Smooth muscle cell (in vitro differentiated cells): Measurements from ENCODE around the gene OPN1SW. TPM values are rescaled to one million over a fixed set of nuclear protein-coding genes. Genes with fewer than 3 reads are reported as not detected.

Experiments
- DNase-seq: peaks from one replicate; lab custom pipeline; 2025; ENCODE audit not compliant: unreplicated experiment; lab: John Stamatoyannopoulos, UW
- H2AFZ ChIP-seq: fragments of 200-600 bp; sonication (generic); 2 replicates; pipeline ENCODE4 v1.6.0; 2016; ENCODE audit warnings: antibody characterized with exemption, low read depth, mild to moderate bottlenecking
- H3F3A ChIP-seq: fragments of 200-600 bp; sonication (generic); 2 replicates; pipeline ENCODE4 v1.6.0; 2017; ENCODE audit warnings: antibody characterized with exemption, low read depth
- H3K27ac ChIP-seq: fragments of 200-600 bp; sonication (generic); 2 replicates; pipeline ENCODE4 v1.5.1; 2016; ENCODE audit warnings: low read depth, mild to moderate bottlenecking
- H3K27me3 ChIP-seq: fragments of 200-600 bp; sonication (generic); 2 replicates; pipeline ENCODE4 v1.6.1; 2016; ENCODE audit warnings: low read depth, mild to moderate bottlenecking
- H3K36me3 ChIP-seq: fragments of 200-600 bp; sonication (generic); 2 replicates; pipeline ENCODE4 v1.5.1; 2016; ENCODE audit warnings: low read depth
- H3K4me1 ChIP-seq: fragments of 200-600 bp; sonication (generic); 2 replicates; pipeline ENCODE4 v1.5.1; 2016; ENCODE audit warnings: low read depth
- H3K4me2 ChIP-seq: fragments of 200-600 bp; sonication (generic); 2 replicates; pipeline ENCODE4 v1.6.0; 2016; ENCODE audit warnings: mild to moderate bottlenecking
- H3K4me3 ChIP-seq: fragments of 200-600 bp; sonication (generic); 2 replicates; pipeline ENCODE4 v1.5.1; 2016; ENCODE audit warnings: mild to moderate bottlenecking
- H3K79me2 ChIP-seq: fragments of 200-600 bp; sonication (generic); 2 replicates; pipeline ENCODE4 v1.6.0; 2016; ENCODE audit warnings: low read depth, mild to moderate bottlenecking
- H3K9ac ChIP-seq: fragments of 200-600 bp; sonication (generic); 2 replicates; pipeline ENCODE4 v1.6.0; 2016; ENCODE audit warnings: low read depth
- H3K9me3 ChIP-seq: fragments of 200-600 bp; sonication (generic); replicated peaks from 2 replicates; pipeline ENCODE4 v1.5.1; 2016; ENCODE audit warnings: low read depth
- H4K20me1 ChIP-seq: fragments of 200-600 bp; sonication (generic); 2 replicates; pipeline ENCODE4 v1.6.0; 2016; ENCODE audit warnings: low read depth
- WGBS: methylation state at CpG from one replicate; pipeline ENCODE4 v1.1.7; 2016; ENCODE audit warnings: low lambda C conversion rate; 5-methylcytosine and 5-hydroxymethylcytosine counted together
- polyA plus RNA-seq: library from polyadenylated mRNA; unstranded; fragments of >200 nt; fragmentation: Nextera tagmentation; extraction: Ambion mirVana; gene quantifications from 2 replicates; pipeline ENCODE4 v1.2.1, GENCODE V29; 2016
- total RNA-seq: library from RNA; depleted of rRNA; stranded (reverse); fragments of >200 nt; gene quantifications from 2 replicates; pipeline ENCODE4 v1.2.3, GENCODE V29; 2014
- TF ChIP-seq, protein P1 (sequence below): fragments of 200-600 bp; sonication (generic); IDR thresholded peaks from 2 replicates; pipeline ENCODE4 v1.5.1; 2017; ENCODE audit warnings: borderline replicate concordance, mild to moderate bottlenecking, antibody characterized with exemption; ENCODE audit not compliant: insufficient read depth, poor library complexity, severe bottlenecking

The OPN1SW gene
- total and polyA plus RNA-seq, 2 experiments from 2014 or later: 1.7 TPM; not detected in 1

DNA sequence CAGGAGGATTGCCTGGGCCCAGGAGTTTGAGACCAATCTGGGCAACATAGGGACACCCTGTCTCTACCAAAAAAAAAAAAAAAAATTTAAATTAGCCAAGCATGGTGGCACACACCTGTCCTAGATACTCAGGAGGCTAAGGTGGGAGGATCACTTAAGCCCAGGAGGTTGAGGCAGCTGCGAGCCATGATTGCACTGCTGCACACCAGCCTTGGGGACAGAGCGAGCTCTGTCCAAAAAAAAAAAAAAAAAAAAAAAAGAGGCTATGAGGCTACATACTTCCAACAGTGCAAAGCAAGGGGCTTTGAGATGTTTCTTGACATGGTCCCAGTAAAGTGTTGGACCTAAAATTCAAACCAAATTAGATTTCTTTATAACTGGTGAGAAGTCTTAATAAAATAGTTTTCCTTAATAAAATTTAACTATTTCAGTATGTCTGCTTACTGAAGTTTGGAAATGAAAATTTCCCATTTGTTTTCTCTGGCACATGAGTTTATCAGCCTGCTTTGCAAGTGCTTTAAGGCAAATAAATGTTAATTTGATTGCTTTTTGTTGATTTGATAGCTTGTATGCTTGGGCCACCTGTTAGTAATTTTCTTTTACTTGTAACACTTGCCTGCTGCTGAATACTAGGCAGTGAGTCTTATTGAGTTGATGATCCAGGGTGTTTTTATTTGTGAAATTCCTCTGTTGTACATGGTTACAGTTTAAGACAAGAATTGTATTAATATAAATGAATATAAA, 20.3 kb downstream of the OPN1SW start:
- Histone ChIP-seq H3K27me3 (no peaks in the 10 kb centered on the region), H2AFZ (no peak overlapping the region), H3K9ac (no peak overlapping the region), H3K9me3 (no peaks in the 10 kb centered on the region), H3K27ac (peak overlapping the region; percentile 95), H4K20me1 (peaks cover 100% of the 10 kb centered on the region), H3K79me2 (peaks cover 78% of the 10 kb centered on the region), H3K4me1 (no peaks in the 10 kb centered on the region), H3K4me3 (no peak overlapping the region), H3K36me3 (peaks cover 28% of the 10 kb centered on the region), H3K4me2 (peak overlapping the region; percentile 47), H3F3A (peaks cover 44% of the 10 kb centered on the region)
- TF ChIP-seq, protein P1, sequence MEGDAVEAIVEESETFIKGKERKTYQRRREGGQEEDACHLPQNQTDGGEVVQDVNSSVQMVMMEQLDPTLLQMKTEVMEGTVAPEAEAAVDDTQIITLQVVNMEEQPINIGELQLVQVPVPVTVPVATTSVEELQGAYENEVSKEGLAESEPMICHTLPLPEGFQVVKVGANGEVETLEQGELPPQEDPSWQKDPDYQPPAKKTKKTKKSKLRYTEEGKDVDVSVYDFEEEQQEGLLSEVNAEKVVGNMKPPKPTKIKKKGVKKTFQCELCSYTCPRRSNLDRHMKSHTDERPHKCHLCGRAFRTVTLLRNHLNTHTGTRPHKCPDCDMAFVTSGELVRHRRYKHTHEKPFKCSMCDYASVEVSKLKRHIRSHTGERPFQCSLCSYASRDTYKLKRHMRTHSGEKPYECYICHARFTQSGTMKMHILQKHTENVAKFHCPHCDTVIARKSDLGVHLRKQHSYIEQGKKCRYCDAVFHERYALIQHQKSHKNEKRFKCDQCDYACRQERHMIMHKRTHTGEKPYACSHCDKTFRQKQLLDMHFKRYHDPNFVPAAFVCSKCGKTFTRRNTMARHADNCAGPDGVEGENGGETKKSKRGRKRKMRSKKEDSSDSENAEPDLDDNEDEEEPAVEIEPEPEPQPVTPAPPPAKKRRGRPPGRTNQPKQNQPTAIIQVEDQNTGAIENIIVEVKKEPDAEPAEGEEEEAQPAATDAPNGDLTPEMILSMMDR: no peak
- 93% methylated on average over 2 of the region's 2 CpGs for WGBS
- DNase-seq: no peak

DNA sequence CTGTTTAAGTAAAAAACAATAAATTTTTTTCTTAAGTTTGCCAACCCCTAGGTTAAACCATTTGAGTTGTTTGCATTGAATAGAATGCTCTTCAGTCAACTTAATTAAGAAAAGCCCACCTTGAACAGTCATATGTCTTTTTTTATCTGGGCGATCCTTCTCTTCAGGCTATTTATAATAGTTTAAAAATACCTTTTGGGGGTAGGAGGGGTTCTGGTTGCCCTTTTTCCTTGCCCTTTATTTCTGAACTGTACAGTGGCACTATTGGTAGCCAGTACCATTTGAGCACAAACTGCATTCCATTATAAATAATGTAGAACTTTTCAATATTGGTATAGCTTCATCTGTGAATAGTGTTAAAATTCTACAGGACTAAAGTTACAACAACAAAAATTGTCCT, 23.3 kb downstream of the OPN1SW start:
- 100% methylated on average over 1 of the region's 1 CpG for WGBS
- peak overlapping the region; percentile 43 for H3K27ac ChIP-seq
- TF ChIP-seq, protein P1: no peak
- H3K4me1 ChIP-seq: no peaks in the 10 kb centered on the region
- DNase-seq: no peak
- peaks cover 100% of the 10 kb centered on the region for H4K20me1 ChIP-seq
- peaks cover 56% of the 10 kb centered on the region for H3F3A ChIP-seq
- H3K4me2 ChIP-seq: peak overlapping the region; percentile 5
- H3K79me2 ChIP-seq: peaks cover 84% of the 10 kb centered on the region
- no peak overlapping the region for H3K9ac ChIP-seq
- H3K36me3 ChIP-seq: peaks cover 36% of the 10 kb centered on the region
- no peaks in the 10 kb centered on the region for H3K9me3 ChIP-seq
- no peak overlapping the region for H2AFZ ChIP-seq
- H3K4me3 ChIP-seq: no peak overlapping the region
- H3K27me3 ChIP-seq: no peaks in the 10 kb centered on the region

DNA sequence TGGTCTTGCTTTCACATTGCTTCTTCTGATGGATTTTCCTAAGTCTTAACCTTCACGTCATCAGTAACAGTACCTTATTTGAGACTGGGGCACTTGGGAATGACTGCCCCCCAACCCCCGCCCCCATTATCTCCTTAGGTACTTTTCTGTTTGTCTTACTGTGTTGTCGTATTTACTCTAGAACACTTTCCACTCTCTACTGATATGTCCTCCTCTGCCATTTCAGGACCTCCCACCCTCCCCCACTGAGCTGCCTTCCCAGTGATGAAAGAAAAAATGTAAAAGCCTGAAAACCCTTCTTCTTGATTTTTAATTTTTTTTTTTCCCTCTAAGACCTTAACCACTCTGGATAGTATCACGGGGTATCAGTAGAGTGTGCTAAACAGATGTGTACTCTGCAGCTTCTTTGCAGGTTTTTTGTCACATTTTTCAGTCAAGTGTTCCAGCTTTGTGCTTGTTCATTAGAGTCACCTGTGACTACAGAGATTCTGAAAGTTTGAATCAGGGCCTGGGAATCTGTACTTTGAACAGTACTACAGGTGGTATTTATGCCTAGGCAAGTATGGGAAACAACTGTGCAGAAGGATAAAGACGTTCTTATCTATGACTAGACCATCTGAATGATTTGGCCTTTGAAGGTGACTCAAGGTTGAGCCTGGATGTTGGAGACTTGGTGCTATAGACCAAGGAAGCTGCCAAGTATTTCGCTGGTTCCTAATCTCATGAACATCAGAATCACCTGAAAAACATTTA, 28.1 kb downstream of the OPN1SW start:
- H3K27ac ChIP-seq: no peak overlapping the region
- no peak overlapping the region for H3K4me3 ChIP-seq
- H3K27me3 ChIP-seq: no peaks in the 10 kb centered on the region
- peaks cover 100% of the 10 kb centered on the region for H3K79me2 ChIP-seq
- no peaks in the 10 kb centered on the region for H3K9me3 ChIP-seq
- H3K9ac ChIP-seq: no peak overlapping the region
- no peak overlapping the region for H3K4me2 ChIP-seq
- no peak for DNase-seq
- TF ChIP-seq, protein P1: no peak
- peaks cover 100% of the 10 kb centered on the region for H4K20me1 ChIP-seq
- 91% methylated on average over 6 of the region's 6 CpGs for WGBS
- H2AFZ ChIP-seq: no peak overlapping the region
- peaks cover 26% of the 10 kb centered on the region for H3K36me3 ChIP-seq
- peaks cover 35% of the 10 kb centered on the region for H3F3A ChIP-seq
- H3K4me1 ChIP-seq: peaks cover 8% of the 10 kb centered on the region
